Natural killer cell (primary cell): ENCODE results near the gene TNNI3K. TPM values are rescaled to one million over a fixed set of nuclear protein-coding genes. Genes with fewer than 3 reads are reported as not detected.

Experiments
- ATAC-seq, 3 donors: fragments of 150-1000 bp in 2 of 3; fragments of 200-7000 bp in 1 of 3; cut with Tn5 transposase; 1 replicate in 1 of 3; 2 replicates in 2 of 3; pipeline ENCODE4 v1.10.0; 2021; ENCODE audit warnings: mild to moderate bottlenecking in 2 of 3, moderate library complexity in 2 of 3
- DNase-seq, 2 donors: peaks; one replicate each; pipeline versions ENCODE4 v3.0.0 to v3.0.0-alpha.2; 2013 to 2021; ENCODE audit warnings: mixed read lengths in 1 of 2
- H3K27ac ChIP-seq: one replicate; pipeline ENCODE4 v1.5.1; 2013; ENCODE audit warnings: mild to moderate bottlenecking, low read length
- H3K27me3 ChIP-seq: one replicate; pipeline ENCODE4 v1.6.1; 2013; ENCODE audit warnings: low read length; ENCODE audit not compliant: control insufficient read depth, insufficient read depth
- H3K36me3 ChIP-seq: one replicate; pipeline ENCODE4 v1.6.1; 2013; ENCODE audit warnings: low read length; ENCODE audit not compliant: control insufficient read depth, insufficient read depth
- H3K4me1 ChIP-seq: one replicate; pipeline ENCODE4 v1.6.1; 2013; ENCODE audit warnings: low read length; ENCODE audit not compliant: control insufficient read depth, insufficient read depth
- H3K4me3 ChIP-seq: one replicate; pipeline ENCODE4 v1.5.1; 2013; ENCODE audit warnings: low read length
- H3K9me3 ChIP-seq: one replicate; pipeline ENCODE4 v1.6.1; 2013; ENCODE audit warnings: low read length; ENCODE audit not compliant: control insufficient read depth, insufficient read depth
- H3K27ac Mint-ChIP-seq, 2 donors: one replicate each; pipeline ENCODE4 v1.8.0; 2022; ENCODE audit warnings: mild to moderate bottlenecking in 2 of 2, mixed read lengths in 2 of 2, moderate library complexity in 1 of 2
- H3K27me3 Mint-ChIP-seq, 2 donors: one replicate each; pipeline ENCODE4 v1.8.0; 2022; ENCODE audit warnings: low read depth in 2 of 2, mixed read lengths in 2 of 2
- H3K36me3 Mint-ChIP-seq: one replicate; pipeline ENCODE4 v1.8.0; 2022; ENCODE audit warnings: mixed read lengths
- H3K4me1 Mint-ChIP-seq, 2 donors: one replicate each; pipeline ENCODE4 v1.8.0; 2022; ENCODE audit warnings: mixed read lengths in 2 of 2
- H3K4me3 Mint-ChIP-seq: one replicate; pipeline ENCODE4 v1.8.0; 2022; ENCODE audit warnings: mild to moderate bottlenecking, moderate library complexity, mixed read lengths
- H3K9me3 Mint-ChIP-seq, 2 donors: one replicate each; pipeline ENCODE4 v1.8.0; 2022; ENCODE audit warnings: mixed read lengths in 2 of 2
- CTCF ChIP-seq: fragments of 200-600 bp; IDR thresholded peaks from one replicate; pipeline ENCODE4 v1.8.0; 2022; ENCODE audit warnings: antibody characterized with exemption
- WGBS: methylation state at CpG from one replicate; pipeline ENCODE4 v1.1.7; 2013; ENCODE audit warnings: missing lambda C conversion rate; ENCODE audit not compliant: insufficient coverage; 5-methylcytosine and 5-hydroxymethylcytosine counted together
- intact Hi-C: fragments of 100-400 bp; cut with micrococcal nuclease; formaldehyde crosslinking; loops from one replicate; pipeline ENCODE4 v1.14.2; 2022
- total RNA-seq, 4 donors: library from RNA; stranded (reverse); fragments of 120-200 nt in 1 of 4; gene quantifications; one replicate each; pipeline versions ENCODE4 v1.2.3 to v1.2.4, GENCODE V29; 2013 to 2022

The TNNI3K gene
- total RNA-seq, 3 donors from 2014 or later (not counting 1 experiment from before 2014, with no cell fraction given): 0.72 TPM; not detected in 2

DNA sequence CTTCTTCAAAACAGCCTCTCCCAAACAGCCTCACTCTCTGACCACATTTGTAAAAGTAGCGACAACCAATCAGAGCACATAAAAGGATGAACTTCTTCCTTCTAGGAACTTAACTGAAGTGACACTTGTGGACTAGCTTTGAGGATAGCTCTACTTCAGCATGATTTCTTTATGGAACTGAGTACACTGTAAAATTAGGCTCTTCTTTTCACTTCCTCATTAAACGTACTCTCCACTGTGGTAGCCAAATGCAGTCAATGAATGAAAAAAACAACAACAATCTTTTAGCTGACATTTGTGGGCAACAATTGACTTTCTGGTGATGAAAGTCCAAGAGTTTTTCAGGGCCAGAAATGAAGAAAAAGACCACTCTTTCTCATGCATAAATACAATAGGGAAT lies 267.7 kb downstream of the TNNI3K start:
- no peak for TF ChIP-seq CTCF
- H3K36me3 Mint-ChIP-seq: no peaks in the 10 kb centered on the region
- 60% methylated on average over 2 of the region's 2 CpGs for WGBS

DNA sequence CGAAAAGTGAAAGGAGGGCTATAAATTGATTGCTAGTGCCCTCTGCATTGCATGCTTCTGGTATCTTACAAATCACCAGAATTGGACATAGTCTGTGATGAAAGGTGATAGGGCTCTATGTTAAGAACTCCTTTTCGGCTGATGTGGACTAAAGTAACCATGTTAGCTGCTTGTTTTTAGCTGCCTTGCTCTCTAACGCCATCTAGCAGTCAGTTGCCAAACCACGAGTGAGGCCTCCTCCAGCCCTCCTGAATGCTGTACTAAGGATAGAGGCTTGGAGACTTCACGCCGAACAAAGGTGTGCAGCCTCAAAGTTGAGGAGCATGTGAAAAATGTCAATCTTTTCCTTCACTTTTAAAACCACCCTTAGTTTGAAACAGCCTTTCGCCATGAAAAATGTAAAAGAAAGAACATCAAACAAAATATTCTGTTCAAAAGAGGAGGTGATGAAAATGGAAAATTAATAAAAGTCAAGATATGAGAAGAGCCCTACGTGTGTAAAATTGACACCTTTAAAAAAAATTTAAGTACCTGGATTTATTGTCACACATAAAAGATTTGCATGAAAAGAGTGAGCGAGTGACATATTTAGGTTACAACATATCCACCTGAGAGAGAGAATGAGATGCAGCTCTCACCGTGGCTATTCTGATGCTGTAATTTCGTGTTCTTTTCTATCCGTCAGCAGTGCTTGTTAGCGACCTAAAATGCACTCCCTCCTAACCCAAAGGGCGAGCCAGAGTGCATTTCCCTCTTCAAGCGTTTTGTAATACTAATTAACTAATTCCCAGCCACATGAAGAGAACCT lies 269.1 kb downstream of the TNNI3K start:
- H3K9me3 Mint-ChIP-seq: no peaks in the 10 kb centered on the region
- no peaks in the 10 kb centered on the region for H3K4me1 ChIP-seq
- H3K27ac Mint-ChIP-seq: no peak overlapping the region
- H3K4me3 ChIP-seq: no peak overlapping the region
- no peaks in the 10 kb centered on the region for H3K36me3 Mint-ChIP-seq
- intact Hi-C loops: no loop called here
- peak in 1 of 3 donors; percentile 63 for ATAC-seq
- WGBS: 47% methylated on average over 13 of the region's 15 CpGs
- H3K9me3 ChIP-seq: no peaks in the 10 kb centered on the region
- no peaks in the 10 kb centered on the region for H3K4me1 Mint-ChIP-seq
- no peaks in the 10 kb centered on the region for H3K27me3 ChIP-seq
- no peaks in the 10 kb centered on the region for H3K36me3 ChIP-seq
- H3K27ac ChIP-seq: no peak overlapping the region
- TF ChIP-seq CTCF: peak; percentile 35
- peak in 1 of 2 donors; percentile 48 for DNase-seq
- no peaks in the 10 kb centered on the region for H3K27me3 Mint-ChIP-seq
- H3K4me3 Mint-ChIP-seq: no peak overlapping the region

More for the DNA sequence above, 267.7 kb downstream of the TNNI3K start:
- no peaks in the 10 kb centered on the region for H3K4me1 Mint-ChIP-seq
- no peak overlapping the region for H3K4me3 Mint-ChIP-seq
- H3K27me3 Mint-ChIP-seq: no peaks in the 10 kb centered on the region
- no peaks in the 10 kb centered on the region for H3K9me3 ChIP-seq
- H3K4me3 ChIP-seq: no peak overlapping the region
- H3K27me3 ChIP-seq: no peaks in the 10 kb centered on the region
- intact Hi-C loops: no loop called here
- DNase-seq (no peak), ATAC-seq (no peak)
- H3K27ac Mint-ChIP-seq: no peak overlapping the region
- no peaks in the 10 kb centered on the region for H3K36me3 ChIP-seq
- no peaks in the 10 kb centered on the region for H3K9me3 Mint-ChIP-seq
- H3K4me1 ChIP-seq: no peaks in the 10 kb centered on the region
- H3K27ac ChIP-seq: no peak overlapping the region

DNA sequence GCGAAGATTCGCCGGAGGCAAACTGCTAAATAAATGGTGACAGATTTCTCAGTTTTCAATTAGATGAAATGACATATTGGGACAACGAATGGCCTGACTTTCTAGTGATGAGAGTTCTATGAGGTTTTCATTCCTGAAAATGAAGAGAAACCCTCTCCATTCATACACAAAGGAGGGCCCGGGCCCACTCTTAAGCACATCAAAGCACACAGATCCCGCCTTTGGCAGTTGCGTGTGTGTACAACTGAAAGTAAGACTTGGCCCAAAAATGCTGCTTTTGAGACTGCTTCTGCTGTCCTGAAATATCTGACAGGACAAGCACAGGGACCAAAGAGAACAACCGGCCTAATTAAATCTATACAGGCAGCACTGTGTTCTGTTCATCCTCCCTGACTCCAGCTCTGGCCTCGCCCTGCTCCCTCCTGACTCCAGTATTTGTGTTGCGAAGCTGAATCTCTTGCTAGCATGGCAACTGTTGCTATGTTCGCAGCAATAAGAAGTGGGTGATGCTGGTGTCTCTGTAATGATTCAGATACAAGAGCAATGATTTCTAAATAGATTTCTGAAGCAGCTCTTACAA lies 269.8 kb downstream of the TNNI3K start:
- H3K27me3 Mint-ChIP-seq: no peaks in the 10 kb centered on the region
- no peaks in the 10 kb centered on the region for H3K9me3 Mint-ChIP-seq
- intact Hi-C loops: no loop called here
- WGBS: 86% methylated on average over 10 of the region's 11 CpGs
- no peak for TF ChIP-seq CTCF
- Histone ChIP-seq H3K27ac (no peak overlapping the region), H3K9me3 (no peaks in the 10 kb centered on the region), H3K27me3 (no peaks in the 10 kb centered on the region), H3K36me3 (no peaks in the 10 kb centered on the region), H3K4me3 (no peak overlapping the region), H3K4me1 (no peaks in the 10 kb centered on the region)
- H3K27ac Mint-ChIP-seq: no peak overlapping the region
- DNase-seq: no peak
- H3K4me3 Mint-ChIP-seq: no peak overlapping the region
- H3K4me1 Mint-ChIP-seq: no peaks in the 10 kb centered on the region
- no peak for ATAC-seq
- H3K36me3 Mint-ChIP-seq: no peaks in the 10 kb centered on the region
